HCT116 (cell line): ENCODE data around the gene KRTAP1-4.
"Not testable (repeated sequence)": the region's sequence is repeated elsewhere in the genome, so short reads cannot be mapped to it uniquely, and the experiment has no call there.

Experiments used
- POLR2A ChIP-seq: IDR thresholded peaks from 2 replicates; pipeline ENCODE4 v1.7.0; 2011; ENCODE audit warnings: borderline replicate concordance; ENCODE audit not compliant: insufficient read depth, insufficient read length; ENCODE audit errors: extremely low read depth
- YY1 ChIP-seq: IDR thresholded peaks from 2 replicates; pipeline ENCODE4 v1.6.1; 2011; ENCODE audit warnings: low read length, low read depth, moderate library complexity, mild to moderate bottlenecking; ENCODE audit not compliant: insufficient replicate concordance; ENCODE audit errors: extremely low read depth
- TF ChIP-seq, protein P1 (sequence below), 3 experiments: fragments of 200-600 bp in 1 of 3; sonication (generic) in 1 of 3; IDR thresholded peaks in 2 of 3; conservative IDR thresholded peaks in 1 of 3; 2 replicates each; pipeline ENCODE4 v1.5.1; 2012 to 2017; ENCODE audit warnings: low read depth in 2 of 3, low read length in 2 of 3, antibody characterized with exemption in 1 of 3, borderline replicate concordance in 1 of 3, control low read depth in 1 of 3, mild to moderate bottlenecking in 1 of 3, mixed read lengths in 1 of 3, mixed run types in 1 of 3, moderate library complexity in 1 of 3; ENCODE audit not compliant: insufficient read depth in 1 of 3

DNA sequence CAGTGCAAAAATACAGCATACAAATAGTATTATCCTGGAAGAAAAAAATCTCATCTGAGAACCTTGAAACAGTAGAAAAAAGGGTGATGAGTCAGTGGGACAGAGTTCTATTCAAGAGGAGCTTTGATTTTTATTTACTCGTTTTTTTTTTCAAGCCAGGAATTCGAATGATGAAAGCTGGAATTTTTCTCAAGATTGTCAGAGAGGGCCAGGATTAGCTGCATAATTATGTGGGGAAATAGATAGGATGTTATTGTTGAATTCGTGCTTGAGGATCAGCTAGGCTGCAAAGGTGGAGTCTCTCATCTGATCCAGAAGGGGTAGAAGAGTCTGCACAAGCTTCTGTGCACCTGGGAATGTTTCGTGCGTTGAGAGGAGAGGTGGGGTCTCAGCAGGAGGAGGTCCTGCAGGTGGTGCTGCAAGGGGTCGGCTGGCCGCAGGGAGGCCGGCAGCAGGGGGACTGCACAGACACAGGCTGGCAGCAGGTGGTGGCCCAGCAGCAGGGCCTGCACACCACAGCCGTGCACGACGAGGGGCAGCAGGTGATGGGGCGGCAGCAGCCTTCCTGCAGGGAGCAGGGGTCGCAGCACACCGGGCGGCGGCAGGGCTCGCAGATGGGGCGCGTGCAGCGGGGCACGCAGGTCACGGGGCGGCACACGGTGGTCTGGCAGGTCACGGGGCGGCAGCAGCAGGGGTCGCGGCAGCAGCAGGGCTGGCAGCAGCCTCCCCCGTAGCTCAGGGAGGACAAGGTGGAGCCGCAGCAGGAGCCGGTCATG, 29.5 kb upstream of the KRTAP1-4 start:
- TF ChIP-seq POLR2A, YY1: not testable (repeated sequence)
- TF ChIP-seq, protein P1, sequence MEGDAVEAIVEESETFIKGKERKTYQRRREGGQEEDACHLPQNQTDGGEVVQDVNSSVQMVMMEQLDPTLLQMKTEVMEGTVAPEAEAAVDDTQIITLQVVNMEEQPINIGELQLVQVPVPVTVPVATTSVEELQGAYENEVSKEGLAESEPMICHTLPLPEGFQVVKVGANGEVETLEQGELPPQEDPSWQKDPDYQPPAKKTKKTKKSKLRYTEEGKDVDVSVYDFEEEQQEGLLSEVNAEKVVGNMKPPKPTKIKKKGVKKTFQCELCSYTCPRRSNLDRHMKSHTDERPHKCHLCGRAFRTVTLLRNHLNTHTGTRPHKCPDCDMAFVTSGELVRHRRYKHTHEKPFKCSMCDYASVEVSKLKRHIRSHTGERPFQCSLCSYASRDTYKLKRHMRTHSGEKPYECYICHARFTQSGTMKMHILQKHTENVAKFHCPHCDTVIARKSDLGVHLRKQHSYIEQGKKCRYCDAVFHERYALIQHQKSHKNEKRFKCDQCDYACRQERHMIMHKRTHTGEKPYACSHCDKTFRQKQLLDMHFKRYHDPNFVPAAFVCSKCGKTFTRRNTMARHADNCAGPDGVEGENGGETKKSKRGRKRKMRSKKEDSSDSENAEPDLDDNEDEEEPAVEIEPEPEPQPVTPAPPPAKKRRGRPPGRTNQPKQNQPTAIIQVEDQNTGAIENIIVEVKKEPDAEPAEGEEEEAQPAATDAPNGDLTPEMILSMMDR (IDR thresholded peaks at IDR 0.05 in 2 of 3, conservative IDR thresholded peaks at IDR 0.05 in 1 of 3; ENCODE audit: borderline replicate concordance in 1 of 3, insufficient read depth in 1 of 3, low read depth in 2 of 3, low read length in 2 of 3), result not testable (repeated sequence)
